K562 (cell line): ENCODE data around the gene JMY. TPM values are rescaled to one million over a fixed set of nuclear protein-coding genes. Genes with fewer than 3 reads are reported as not detected.

Experiments used
- ATAC-seq: fragments of 200-7000 bp; cut with Tn5 transposase; 3 replicates; pipeline ENCODE4 v1.9.1; 2020; ENCODE audit warnings: moderate library complexity
- BruUV-seq: library from RNA; stranded (reverse); fragments of 400-500 nt; replicated peaks from 2 replicates; lab custom pipeline; 2021; lab: Mats Ljungman, UMichigan
- CTCF ChIA-PET: fragments of 300-600 bp; formaldehyde crosslinking; extraction: SDS; loops from one replicate; lab custom pipeline; 2021; ENCODE audit warnings: low intra/inter-chr PET ratio; lab: Yijun Ruan, JAX
- POLR2A ChIA-PET: fragments of 300-600, 350-650 bp; sonication (Branson Sonifier 250); formaldehyde crosslinking; extraction: SDS; loops from one replicate; lab custom pipeline; 2021; ENCODE audit warnings: antibody characterized with exemption, inconsistent platforms; lab: Yijun Ruan, JAX
- DNase-seq, 4 experiments: peaks; one replicate each; pipeline versions ENCODE4 v3.0.0 to v3.0.0-alpha.2; 2011 to 2018; ENCODE audit warnings: low spot score in 3 of 4, mixed read lengths in 3 of 4; ENCODE audit errors: extremely low read depth in 1 of 4
- FAIRE-seq: peaks from 2 replicates; lab custom pipeline; 2011; peaks lifted over from hg19 to GRCh38; lab: Jason Lieb, UNC
- H2AFZ ChIP-seq: 2 replicates; pipeline ENCODE4 v1.6.0; 2011; ENCODE audit warnings: low read depth, low read length, control low read depth, inconsistent platforms
- H3K27ac ChIP-seq: fragments of 200-600 bp; 3 replicates; pipeline ENCODE4 v1.8.0; 2011; ENCODE audit warnings: low read depth, mild to moderate bottlenecking, control low read depth, inconsistent platforms, low read length, moderate library complexity, mixed read lengths; ENCODE audit errors: extremely low read depth
- H3K27me3 ChIP-seq, 2 experiments: fragments of 300-600 bp in 1 of 2; 2 replicates in 1 of 2; 3 replicates in 1 of 2; pipeline versions ENCODE4 v1.6.0 to v1.8.0; 2011; ENCODE audit warnings: inconsistent platforms in 2 of 2, low read length in 2 of 2, mild to moderate bottlenecking in 1 of 2, mixed read lengths in 1 of 2, moderate library complexity in 1 of 2; ENCODE audit not compliant: control insufficient read depth in 2 of 2, insufficient read depth in 2 of 2
- H3K36me3 ChIP-seq: fragments of 300-600 bp; 3 replicates; pipeline ENCODE4 v1.8.0; 2011; ENCODE audit warnings: mild to moderate bottlenecking, low read length, inconsistent platforms; ENCODE audit not compliant: control insufficient read depth, insufficient read depth
- H3K4me1 ChIP-seq, 2 experiments: fragments of 200-600 bp in 1 of 2; replicated peaks in 1 of 2; 2 replicates in 1 of 2; 3 replicates in 1 of 2; pipeline versions ENCODE4 v1.5.1 to v1.8.0; 2011; ENCODE audit warnings: inconsistent platforms in 2 of 2, low read length in 2 of 2, mild to moderate bottlenecking in 1 of 2, mixed read lengths in 1 of 2, moderate library complexity in 1 of 2; ENCODE audit not compliant: control insufficient read depth in 2 of 2, insufficient read depth in 2 of 2
- H3K4me2 ChIP-seq: 2 replicates; pipeline ENCODE4 v1.6.1; 2011; ENCODE audit warnings: low read length, control low read depth, inconsistent platforms, mixed read lengths; ENCODE audit not compliant: insufficient read depth
- H3K4me3 ChIP-seq: fragments of 200-600 bp; sonication (generic), shearing (Covaris generic); 2 replicates; pipeline ENCODE4 v1.5.1; 2016; ENCODE audit warnings: control low read depth, inconsistent platforms
- H3K79me2 ChIP-seq: fragments of 200-600 bp; 3 replicates; pipeline ENCODE4 v1.8.0; 2011; ENCODE audit warnings: low read length, inconsistent platforms; ENCODE audit not compliant: control insufficient read depth, insufficient read depth
- H3K9ac ChIP-seq, 2 experiments: 2 replicates each; pipeline versions ENCODE4 v1.6.0 to v1.6.1; 2011; ENCODE audit warnings: low read depth in 2 of 2, low read length in 2 of 2, control low read depth in 1 of 2, inconsistent platforms in 1 of 2, mild to moderate bottlenecking in 1 of 2, mixed read lengths in 1 of 2; ENCODE audit not compliant: insufficient read depth in 1 of 2
- H3K9me1 ChIP-seq: one replicate; pipeline ENCODE4 v1.6.0; 2011; ENCODE audit warnings: inconsistent platforms, mild to moderate bottlenecking, low read length, moderate library complexity; ENCODE audit not compliant: control insufficient read depth, insufficient read depth
- H3K9me3 ChIP-seq: replicated peaks from 2 replicates; pipeline ENCODE4 v1.5.1; 2011; ENCODE audit warnings: low read depth, low read length, inconsistent platforms; ENCODE audit not compliant: control insufficient read depth, insufficient read depth
- H4K20me1 ChIP-seq: replicated peaks from 2 replicates; pipeline ENCODE4 v1.6.1; 2011; ENCODE audit warnings: low read length, inconsistent platforms, mixed read lengths; ENCODE audit not compliant: control insufficient read depth, insufficient read depth
- MEF2D ChIP-seq: conservative IDR thresholded peaks from 2 replicates; pipeline ENCODE4 v1.6.1; 2016; ENCODE audit warnings: low read depth, missing genetic modification characterization, missing compliant biosample characterization
- MXI1 ChIP-seq: IDR thresholded peaks from 2 replicates; pipeline ENCODE4 v1.6.1; 2011; ENCODE audit warnings: low read depth, mild to moderate bottlenecking, improper control_type of control experiment, low read length
- MYC ChIP-seq, 2 experiments: fragments of 250-450 bp in 1 of 2; sonication (Bioruptor Pico) in 1 of 2; IDR thresholded peaks; 2 replicates each; pipeline versions ENCODE4 v1.5.1 to v1.6.1; 2012 to 2021; ENCODE audit warnings: low read depth in 2 of 2, borderline replicate concordance in 1 of 2, improper control_type of control experiment in 1 of 2, low read length in 1 of 2, mild to moderate bottlenecking in 1 of 2, moderate library complexity in 1 of 2
- NRF1 ChIP-seq, 2 experiments: fragments of 450-650 bp; IDR thresholded peaks in 1 of 2; conservative IDR thresholded peaks in 1 of 2; 2 replicates each; pipeline ENCODE4 v1.6.1; 2014; ENCODE audit warnings: mild to moderate bottlenecking in 2 of 2
- PHF8 ChIP-seq: fragments of 200-600 bp; sonication (generic); IDR thresholded peaks from 2 replicates; pipeline ENCODE4 v1.6.1; 2012; ENCODE audit warnings: mixed run types, mild to moderate bottlenecking, inconsistent platforms, low read length, moderate library complexity, borderline replicate concordance
- SOX6 ChIP-seq: fragments of 450-650 bp; IDR thresholded peaks from 2 replicates; pipeline ENCODE4 v1.6.1; 2014; ENCODE audit warnings: mild to moderate bottlenecking
- XRCC4 ChIP-seq: IDR thresholded peaks from one replicate; pipeline ENCODE4 v1.6.1; 2011; ENCODE audit not compliant: insufficient read depth, insufficient read length; ENCODE audit errors: extremely low read depth
- XRCC5 ChIP-seq: fragments of 200-400 bp; formaldehyde crosslinking; IDR thresholded peaks from 2 replicates; pipeline ENCODE4 v1.6.1; 2017; ENCODE audit warnings: low read depth, mild to moderate bottlenecking, low read length
- ZNF175 ChIP-seq: fragments of 200-800 bp; sonication (Bioruptor generic); IDR thresholded peaks from 2 replicates; pipeline ENCODE4 v1.6.1; 2016; ENCODE audit warnings: low read depth, mild to moderate bottlenecking, missing genetic modification characterization, missing compliant biosample characterization
- WGBS: fragments of 100-300 bp; shearing (Covaris generic); methylation state at CpG from one replicate; pipeline ENCODE4 v1.1.6; 2016; ENCODE audit warnings: low coverage, mixed read lengths; ENCODE audit not compliant: insufficient coverage; ENCODE audit errors: missing lambda C conversion rate; 5-methylcytosine and 5-hydroxymethylcytosine counted together
- in situ Hi-C: fragments of 300-500 bp; cut with MboI; formaldehyde crosslinking; loops from 4 replicates; pipeline ENCODE4 v1.15.0; 2018; ENCODE audit warnings: inconsistent platforms, mixed read lengths
- intact Hi-C: fragments of 100-400 bp; cut with micrococcal nuclease; formaldehyde crosslinking; loops from 2 replicates; pipeline ENCODE4 v1.14.2; 2022
- polyA plus RNA-seq, 8 experiments: library from polyadenylated mRNA; depleted of rRNA in 4 of 8; stranded (reverse) in 5 of 8; unstranded in 3 of 8; fragments of >200 nt; fragmentation: Nextera tagmentation in 2 of 8; fragmentation: Illumina TruSeq in 1 of 8; extraction: Ambion mirVana in 2 of 8; extraction: Trizol in 1 of 8; gene quantifications; 2 replicates each; pipeline versions ENCODE4 v1.2.1 to v1.2.3, GENCODE V29; 2011 to 2014; ENCODE audit warnings: inconsistent platforms in 1 of 8, missing spikeins in 1 of 8
- total RNA-seq, 7 experiments: library from RNA; depleted of rRNA in 6 of 7; stranded (reverse); fragments of >200 nt in 6 of 7; fragmentation: Illumina TruSeq in 2 of 7; extraction: Trizol in 2 of 7; gene quantifications; 2 replicates each; pipeline versions ENCODE4 v1.2.1 to v1.2.3, GENCODE V29; 2011 to 2021; ENCODE audit warnings: low replicate concordance in 1 of 7
- TF ChIP-seq, protein P1 (sequence below): sonication (generic); formaldehyde crosslinking; IDR thresholded peaks from 2 replicates; pipeline ENCODE4 v1.8.1; 2023; ENCODE audit warnings: mild to moderate bottlenecking, missing genetic modification reagents

JMY gene
- total and polyA plus RNA-seq, 9 of the 15 experiments (the other 6 are each of a cell fraction or from before 2014, with no cell fraction given), result 1.1 to 5.5 (median 3.7) TPM

DNA sequence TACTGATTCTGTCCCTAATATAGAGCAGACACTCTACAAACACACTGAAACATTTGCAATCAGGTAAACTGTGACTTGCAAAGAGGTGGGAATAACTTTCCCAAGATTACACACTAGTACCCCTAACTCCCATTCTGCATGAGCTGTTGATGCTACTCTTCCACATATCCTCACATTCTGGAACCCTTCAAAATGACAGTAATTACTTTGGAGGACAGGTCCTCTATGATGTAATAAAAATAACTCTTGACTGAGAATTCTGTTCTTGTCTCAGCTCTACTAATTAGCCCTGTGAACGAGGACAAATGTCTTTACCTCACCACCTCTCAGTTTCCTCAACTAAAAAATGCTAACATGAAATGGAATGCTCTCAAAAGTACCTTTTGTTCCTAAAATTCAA is 49.5 kb upstream of the JMY start:
- Histone ChIP-seq H3K4me2 (no peak overlapping the region), H2AFZ (no peak overlapping the region), H3K9me1 (no peaks in the 10 kb centered on the region), H3K4me3 (no peak overlapping the region), H3K79me2 (no peaks in the 10 kb centered on the region), H3K4me1 (no peaks in the 10 kb centered on the region), H3K9ac (no peak overlapping the region), H4K20me1 (no peaks in the 10 kb centered on the region), H3K27ac (no peak overlapping the region), H3K36me3 (no peaks in the 10 kb centered on the region), H3K27me3 (0 out of 5 replicates have a peak, but pooled peaks cover 0 to 2% of the 10 kb centered on the region in 2 experiments), H3K9me3 (no peaks in the 10 kb centered on the region)
- in situ Hi-C loops (no loop called here), intact Hi-C loops (no loop called here)
- FAIRE-seq (no peak), DNase-seq (no peak), ATAC-seq (no peak)
- no peak for TF ChIP-seq MEF2D
- TF ChIP-seq XRCC4, result no peak
- TF ChIP-seq PHF8, result no peak
- TF ChIP-seq MYC (IDR thresholded peaks at IDR 0.05; ENCODE audit: low read depth, low read length), result no peak
- TF ChIP-seq MYC (CRISPR knock-in tag; IDR thresholded peaks at IDR 0.05; ENCODE audit: borderline replicate concordance, low read depth), result no peak
- TF ChIP-seq, protein P1, sequence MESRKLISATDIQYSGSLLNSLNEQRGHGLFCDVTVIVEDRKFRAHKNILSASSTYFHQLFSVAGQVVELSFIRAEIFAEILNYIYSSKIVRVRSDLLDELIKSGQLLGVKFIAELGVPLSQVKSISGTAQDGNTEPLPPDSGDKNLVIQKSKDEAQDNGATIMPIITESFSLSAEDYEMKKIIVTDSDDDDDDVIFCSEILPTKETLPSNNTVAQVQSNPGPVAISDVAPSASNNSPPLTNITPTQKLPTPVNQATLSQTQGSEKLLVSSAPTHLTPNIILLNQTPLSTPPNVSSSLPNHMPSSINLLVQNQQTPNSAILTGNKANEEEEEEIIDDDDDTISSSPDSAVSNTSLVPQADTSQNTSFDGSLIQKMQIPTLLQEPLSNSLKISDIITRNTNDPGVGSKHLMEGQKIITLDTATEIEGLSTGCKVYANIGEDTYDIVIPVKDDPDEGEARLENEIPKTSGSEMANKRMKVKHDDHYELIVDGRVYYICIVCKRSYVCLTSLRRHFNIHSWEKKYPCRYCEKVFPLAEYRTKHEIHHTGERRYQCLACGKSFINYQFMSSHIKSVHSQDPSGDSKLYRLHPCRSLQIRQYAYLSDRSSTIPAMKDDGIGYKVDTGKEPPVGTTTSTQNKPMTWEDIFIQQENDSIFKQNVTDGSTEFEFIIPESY (CRISPR knock-in tag), result no peak
- TF ChIP-seq NRF1 (conservative IDR thresholded peaks at IDR 0.05 in 1 of 2, IDR thresholded peaks at IDR 0.05 in 1 of 2), result no peak
- no peak for TF ChIP-seq SOX6
- TF ChIP-seq XRCC5, result no peak
- TF ChIP-seq MXI1, result no peak
- no peak for TF ChIP-seq ZNF175 (CRISPR knock-in tag)
- ChIA-PET POLR2A (interaction anchor here (0.6 to 1.0 kb wide), 2 partner anchors 9 to 668 kb away, joined by 3 read pairs; no protein-coding TSS in a partner anchor), CTCF (no interaction called here)
- BruUV-seq, result no TSS peak
- 5% methylated on average over 1 of the region's 1 CpG for WGBS
